Renal cortex interstitium (tissue), 11 donors: ENCODE data around the gene CNPY3. TPM values are rescaled to one million over a fixed set of nuclear protein-coding genes. Genes with fewer than 3 reads are reported as not detected.

ENCODE experiments used
- DNase-seq, 11 donors: peaks; one replicate each; pipeline ENCODE4 v3.0.0-alpha.2; 2013; ENCODE audit warnings: low read depth in 9 of 11, low spot score in 4 of 11; ENCODE audit errors: extremely low read depth in 1 of 11
- polyA plus RNA-seq, 3 donors: library from polyadenylated mRNA; unstranded; fragments of 120-200 nt; gene quantifications; one replicate each; pipeline ENCODE4 v1.2.1, GENCODE V29; 2013; ENCODE audit not compliant: insufficient read length in 3 of 3

CNPY3 gene
- polyA plus RNA-seq, 3 donors: 53.7 to 66.1 (median 60.7) TPM

DNA sequence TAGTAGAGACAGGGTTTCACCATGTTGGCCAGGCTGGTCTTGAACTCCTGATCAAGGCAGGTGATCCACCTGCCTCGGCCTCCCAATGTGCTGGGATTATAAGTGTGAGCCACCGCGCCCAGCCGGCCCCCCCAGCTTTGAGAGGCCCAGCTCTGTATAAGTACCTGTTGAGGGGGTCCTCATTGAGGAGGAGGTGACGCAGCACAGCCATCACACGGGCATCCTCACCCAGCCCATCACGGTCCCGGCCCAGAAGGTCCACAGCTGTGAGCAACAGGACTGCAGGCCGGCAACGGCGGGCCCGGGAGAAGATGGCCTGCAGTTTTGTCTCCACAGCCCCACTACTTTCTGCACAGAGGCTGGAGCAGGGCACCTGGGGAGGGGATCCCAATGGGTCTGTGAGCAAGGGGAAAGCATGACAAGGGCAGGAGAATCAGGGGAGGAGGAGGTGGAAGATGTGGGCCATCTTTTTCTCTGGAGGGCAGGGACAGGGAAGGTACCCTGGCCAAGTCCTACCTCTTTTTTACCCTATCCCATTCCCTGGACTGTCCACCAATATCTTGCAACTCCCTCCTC is 38.9 kb downstream of the CNPY3 start:
- DNase-seq: no peak

DNA sequence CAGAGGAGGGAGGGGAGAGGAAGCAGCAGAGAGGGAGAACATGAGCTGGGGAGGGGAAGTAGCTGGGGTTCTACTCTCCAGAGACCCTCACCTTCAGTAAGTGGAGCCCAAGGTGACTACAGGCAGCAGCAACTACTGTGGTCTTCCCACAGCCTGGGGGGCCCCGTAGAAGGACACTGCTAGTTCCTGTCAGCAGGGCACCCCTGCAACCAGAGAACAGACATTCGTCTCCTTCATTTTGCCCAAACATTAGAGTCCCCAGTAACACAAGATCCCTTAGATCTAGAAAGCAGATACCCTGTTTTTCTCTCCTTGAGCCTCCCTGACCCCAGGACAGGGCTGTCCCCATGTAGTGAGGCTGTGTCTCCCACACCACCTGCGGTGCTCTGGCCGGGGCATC is 39.5 kb downstream of the CNPY3 start:
- no peak for DNase-seq

- DNase-seq: no peak
Measured at GRCh38 chr6:42969431-42969830, 40.2 kb downstream of the CNPY3 start.

- no peak for DNase-seq
Measured at GRCh38 chr6:42969934-42970333, 40.7 kb downstream of the CNPY3 start.

DNA sequence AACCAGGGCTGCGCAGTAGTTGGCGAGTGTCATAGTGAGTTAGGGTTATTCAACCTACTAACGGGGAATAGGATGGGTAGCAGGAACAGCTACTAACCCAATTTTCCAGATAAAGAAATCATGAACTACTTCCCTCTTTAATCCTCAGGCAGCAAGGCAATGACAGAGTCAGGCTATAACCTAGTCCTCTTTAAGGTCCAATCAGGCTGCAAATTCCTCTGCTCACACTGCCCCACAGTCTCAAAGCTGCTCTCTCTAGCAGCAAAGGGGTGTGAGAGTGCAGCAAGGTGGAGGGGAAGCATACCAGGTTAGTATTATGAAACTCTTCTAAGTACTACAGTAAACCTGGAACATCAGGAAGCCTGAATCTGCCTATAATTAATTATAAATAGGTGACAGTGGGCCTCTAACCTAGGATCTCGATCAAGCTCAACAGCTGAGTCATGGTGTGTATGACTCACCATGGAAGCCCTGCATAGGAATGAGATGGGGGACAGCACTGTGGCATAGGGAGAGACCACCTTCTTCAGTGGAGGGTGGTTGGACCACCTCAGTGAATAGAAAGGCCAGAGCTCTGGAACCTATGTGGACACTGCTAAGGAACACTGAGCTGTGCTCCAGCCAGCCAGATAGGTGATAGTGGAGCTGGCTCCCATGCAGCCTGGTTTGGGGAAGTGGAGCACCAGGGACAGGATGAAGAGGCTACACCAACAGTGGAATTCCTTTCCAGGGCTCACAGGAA is 41.8 kb downstream of the CNPY3 start:
- DNase-seq: no peak

GRCh38 chr6:42971746-42972327 is 42.6 kb downstream of the CNPY3 start:
- no peak for DNase-seq

DNA sequence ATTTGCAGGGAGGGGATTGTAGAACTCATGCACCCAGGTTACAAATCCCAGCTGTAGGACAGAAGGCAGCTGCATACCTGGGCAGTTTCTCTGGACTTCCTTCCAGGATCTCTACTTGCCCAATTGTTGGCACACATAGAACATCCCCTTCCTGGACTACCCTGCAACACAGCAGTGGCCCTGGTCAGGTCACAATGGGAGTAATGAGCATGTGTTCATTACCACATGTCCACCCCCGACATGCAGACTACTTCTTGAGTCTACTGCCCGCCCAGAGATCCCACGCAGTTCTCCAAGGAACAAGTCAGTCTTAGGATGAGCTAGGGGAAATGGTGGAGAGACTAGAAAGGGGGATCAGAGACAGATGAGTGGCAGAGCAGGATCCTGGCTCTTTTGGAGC is 44.6 kb downstream of the CNPY3 start:
- DNase-seq: no peak

DNA sequence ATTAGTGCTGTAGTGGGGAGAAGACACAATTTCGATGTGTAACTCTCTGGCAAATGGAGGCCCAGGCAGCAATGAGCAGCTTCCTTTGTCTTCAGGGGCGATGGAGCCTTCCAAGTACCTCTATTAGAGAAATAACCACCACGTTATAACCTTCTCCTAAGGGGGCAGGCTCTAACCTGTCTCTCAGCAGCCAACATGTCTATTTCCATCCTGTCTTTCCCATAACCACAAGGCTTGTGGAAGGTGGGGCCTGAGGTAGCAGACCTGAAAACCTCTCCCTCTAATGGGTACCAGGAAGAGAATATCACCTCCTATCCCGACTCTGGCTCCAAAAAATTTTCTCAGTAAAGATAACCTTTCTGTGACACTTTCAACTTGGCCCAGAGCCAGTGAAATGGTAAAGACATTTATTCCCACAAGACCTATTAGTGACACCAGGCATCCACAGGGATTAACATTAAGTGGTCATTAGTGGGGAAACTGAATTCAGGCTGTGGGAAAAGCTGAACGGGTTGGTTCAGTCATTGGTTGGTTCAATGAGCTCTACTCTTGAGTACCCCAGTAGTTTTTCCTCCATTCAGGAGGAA is 45.7 kb downstream of the CNPY3 start:
- no peak for DNase-seq

DNA sequence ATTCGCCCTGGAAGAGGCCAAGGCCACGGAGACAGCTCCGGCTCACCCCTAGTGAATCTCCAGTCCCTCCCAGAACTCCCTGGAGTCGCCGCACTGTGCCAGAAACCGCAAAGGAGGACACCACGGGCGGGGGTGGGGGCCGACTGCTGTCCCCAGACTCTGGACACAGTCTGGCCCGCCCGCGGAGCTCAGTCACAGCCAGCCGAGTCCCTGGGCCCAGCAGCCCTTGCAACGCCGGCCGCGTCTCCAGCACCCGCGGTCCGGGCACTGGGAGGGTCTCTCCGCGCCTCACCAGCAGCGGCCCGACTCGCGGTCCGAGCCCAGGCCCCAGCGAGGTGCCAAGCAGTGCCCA is 49.2 kb downstream of the CNPY3 start:
- no peak for DNase-seq

- DNase-seq: peak; percentile 66 to 91 (median 82)
Measured at GRCh38 chr6:42978839-42979522, 49.7 kb downstream of the CNPY3 start, which contains the start of gene PEX6. Gene PEX6, minus strand, starts transcription at chr6:42979181. Its CDS starts 31 bp downstream, at chr6:42979150.

DNA sequence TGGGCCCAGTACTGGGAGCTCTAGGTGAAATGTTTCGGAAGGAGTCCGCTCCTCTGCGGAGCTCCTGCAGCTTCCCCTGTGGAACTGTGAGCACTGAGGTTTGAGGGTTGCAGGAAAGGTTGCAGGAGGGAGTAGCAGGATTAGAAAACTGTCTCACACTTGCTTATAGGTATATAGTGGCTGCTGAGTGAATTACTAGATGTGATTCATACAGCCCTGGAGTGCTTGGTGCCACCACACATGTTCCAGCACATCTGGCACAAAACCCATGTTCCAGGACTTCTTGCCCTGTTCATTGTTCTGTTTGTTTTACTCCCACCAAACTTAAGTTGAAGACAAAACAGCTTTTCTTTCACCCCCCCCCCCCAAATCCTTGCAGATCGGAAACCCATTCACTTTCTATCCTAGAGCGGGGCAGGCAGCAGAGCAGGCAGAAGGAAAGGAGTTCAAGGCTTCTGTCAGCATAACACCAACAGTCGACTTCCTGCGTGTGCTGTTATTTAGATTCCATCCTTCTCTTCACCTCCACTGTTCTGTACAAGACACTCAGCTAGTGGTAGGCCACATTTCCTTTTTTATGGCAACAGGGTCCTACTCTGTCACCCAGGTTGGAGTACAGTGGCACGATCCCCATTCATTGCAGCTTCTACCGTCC is 50.4 kb downstream of the CNPY3 start:
- no peak for DNase-seq

GRCh38 chr6:42981836-42982235 is 52.6 kb downstream of the CNPY3 start:
- DNase-seq: no peak

DNA sequence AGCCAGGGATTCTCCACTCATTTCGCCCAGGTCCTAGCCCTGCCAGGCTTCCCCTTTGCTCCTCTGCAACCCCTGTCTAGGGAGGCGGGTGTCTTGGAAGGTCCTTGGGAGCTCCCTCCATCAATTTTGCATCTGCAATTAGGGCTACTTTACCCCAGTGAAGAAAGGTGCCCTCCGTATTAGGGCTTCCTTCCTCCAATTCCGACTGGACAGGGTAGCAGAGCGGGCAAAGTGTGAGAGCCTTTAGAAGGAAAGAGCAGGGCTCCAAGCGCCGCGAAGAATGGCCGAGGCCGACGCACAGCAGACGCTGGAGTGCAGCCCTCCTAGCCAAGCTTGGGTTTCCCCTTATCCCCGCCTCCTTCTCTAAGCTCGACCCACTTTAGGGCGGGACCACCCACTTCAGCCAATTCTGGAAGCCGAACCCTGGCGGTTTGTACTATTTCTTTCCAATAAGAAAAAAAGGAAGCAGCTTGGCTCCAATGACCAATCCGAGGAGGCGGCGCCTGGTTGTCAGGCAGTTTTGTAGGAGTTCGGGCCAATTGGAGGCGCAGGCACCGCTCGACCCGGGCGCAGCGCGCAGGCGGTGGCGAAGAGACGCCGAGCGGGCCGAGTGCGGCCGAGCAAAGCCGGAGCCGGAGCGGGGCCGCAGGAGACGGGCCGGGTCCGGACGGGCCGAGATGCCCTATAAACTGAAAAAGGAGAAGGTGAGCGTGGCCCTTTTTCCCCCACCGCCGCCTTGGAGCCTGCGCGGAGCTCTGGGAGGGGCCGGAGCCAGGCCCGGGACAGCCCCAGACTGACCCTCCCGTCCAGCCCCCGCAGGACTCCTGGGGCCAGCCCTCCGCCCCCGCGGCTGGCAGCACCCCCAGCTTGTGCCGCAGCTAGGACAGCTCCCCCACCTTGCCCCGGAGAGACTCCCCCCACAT is 55.0 kb downstream of the CNPY3 start, which contains the start of gene PPP2R5D:
Gene PPP2R5D (plus strand): TSS at position 570 of the 923 bp plus-strand sequence. CDS start 108 bp downstream, at position 678.
- peak; percentile 93 to 99 (median 95) for DNase-seq

- DNase-seq: no peak
Measured at GRCh38 chr6:42984924-42985475, 55.7 kb downstream of the CNPY3 start.

DNA sequence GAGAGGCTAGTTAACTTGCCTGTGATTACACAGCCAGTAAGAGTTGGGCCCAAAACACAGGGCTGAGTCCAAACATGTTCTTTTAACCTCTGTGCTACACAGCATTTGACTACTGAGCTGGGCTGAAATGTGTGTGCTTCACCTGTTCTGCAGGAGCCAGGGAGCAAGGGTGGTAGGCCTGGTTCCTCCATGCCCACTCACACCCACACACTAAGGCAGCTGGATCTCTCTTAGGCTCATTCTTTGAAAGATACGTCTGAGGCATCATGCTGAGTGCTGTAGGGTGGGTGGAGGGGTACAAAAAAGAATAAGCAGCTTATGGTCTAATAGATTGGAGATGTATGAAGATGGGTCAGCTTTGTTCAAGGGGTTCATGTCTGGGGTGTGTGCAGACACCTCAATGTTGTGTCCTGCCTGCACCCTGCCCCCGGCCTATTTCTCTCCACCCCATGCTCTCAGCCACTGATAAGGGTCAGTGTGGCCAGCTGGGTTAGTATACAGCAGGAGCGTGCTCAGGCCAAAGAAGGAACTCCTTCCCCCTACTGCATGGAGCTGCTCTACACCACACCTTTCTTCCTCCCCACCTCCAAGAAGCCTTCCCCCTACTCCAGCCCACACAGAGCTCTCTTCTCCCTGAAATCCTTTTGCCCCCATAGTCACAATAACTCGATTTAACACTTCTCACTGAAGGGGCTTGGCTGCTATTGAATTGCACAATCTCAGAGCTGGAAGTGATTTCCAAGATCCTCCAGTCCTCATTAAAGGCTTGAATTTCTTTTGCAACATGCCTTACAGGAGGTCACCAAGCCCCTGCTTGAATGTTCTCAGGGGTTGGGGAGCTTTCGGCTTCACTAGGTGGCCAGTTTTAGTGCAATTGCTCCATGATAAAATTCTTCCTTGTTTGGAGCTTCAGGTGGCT is 58.5 kb downstream of the CNPY3 start:
- DNase-seq: no peak

DNA sequence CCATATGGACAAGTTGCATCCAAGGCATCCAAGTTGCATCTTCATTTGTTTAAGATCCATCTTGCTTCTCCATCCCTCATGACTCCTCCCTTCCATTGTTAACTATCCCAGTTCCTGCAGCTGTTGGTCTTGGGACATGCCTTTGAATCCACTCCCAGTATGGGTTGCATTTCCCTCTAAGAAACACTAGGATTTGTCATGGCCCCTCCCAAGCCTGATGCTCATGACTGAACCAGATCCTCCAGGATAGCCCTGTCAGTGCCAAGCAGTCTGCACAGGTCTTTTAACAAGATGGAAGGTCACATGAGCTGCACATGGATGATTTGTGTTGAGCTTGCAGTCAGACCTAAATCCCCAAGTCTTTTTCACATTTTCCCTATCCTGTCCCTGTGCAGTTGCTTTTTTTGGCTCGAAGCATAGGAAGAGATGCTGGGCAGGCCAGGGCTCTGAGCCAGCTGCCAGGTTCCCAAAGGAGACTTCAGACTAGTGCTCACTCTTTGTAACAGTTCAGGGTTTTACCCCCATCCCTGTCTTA is 59.3 kb downstream of the CNPY3 start:
- no peak for DNase-seq
